Stimulated activated CD8-positive, alpha-beta memory T cell treated with anti-CD3 and anti-CD28 coated beads, Interleukin-7, amount 100 ng/mL, for 24 hours (primary cell): Measurements from ENCODE around the gene RBMS1.

Experiments used
- DNase-seq: peaks from one replicate; pipeline ENCODE4 v3.0.0-alpha.2; 2020; ENCODE audit warnings: low read depth

Gene RBMS1

DNA sequence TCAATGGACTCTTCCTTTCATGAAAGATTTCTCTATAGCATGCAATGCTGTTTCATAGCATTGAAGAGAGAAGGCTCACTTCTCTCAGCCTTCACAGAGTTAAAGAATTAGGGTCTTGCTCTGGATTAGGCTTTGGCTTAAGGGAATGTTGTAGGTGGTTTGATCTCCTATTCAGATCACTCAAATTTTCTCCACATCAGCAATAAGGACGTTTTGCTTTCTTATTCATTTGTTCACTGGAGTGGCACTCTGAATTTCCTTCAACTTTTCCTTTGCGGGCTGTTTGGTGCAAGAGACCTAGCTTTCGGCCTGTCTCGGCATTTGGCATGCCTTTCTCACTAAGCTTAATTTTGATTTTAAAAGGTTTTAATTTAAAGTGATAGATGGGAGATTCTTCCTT is 131.6 kb downstream of the RBMS1 start:
- no peak for DNase-seq

DNA sequence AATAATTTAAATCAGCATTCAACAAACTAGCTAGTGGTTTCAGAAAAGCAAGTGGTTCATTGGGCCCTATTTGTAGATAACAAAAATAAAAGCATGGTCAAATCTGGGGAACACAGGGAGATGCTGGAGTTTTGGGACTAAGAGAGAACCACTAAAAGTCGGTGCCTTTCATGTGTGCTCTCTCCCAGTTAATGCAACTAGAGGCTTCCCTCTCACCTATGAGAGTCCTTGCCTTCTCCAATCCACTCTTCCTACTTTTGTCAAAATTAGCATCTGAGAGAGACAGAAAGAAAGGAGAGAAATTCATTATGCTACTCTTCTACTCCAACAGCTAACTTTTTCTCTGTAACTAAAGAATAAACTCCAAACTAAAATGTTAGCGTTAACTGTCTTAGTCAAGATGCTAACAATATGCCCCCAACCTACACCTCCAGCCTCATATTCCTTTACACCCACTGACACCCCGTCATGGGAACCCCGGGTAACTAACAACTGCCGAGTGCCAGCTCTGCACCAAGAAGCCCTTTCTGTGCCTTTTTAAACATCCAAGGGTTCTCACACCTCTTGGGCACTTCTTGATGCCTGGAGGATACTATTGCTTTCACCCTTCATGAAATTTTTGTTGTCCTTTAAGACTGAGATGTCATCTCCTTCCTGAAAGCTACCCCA is 133.4 kb downstream of the RBMS1 start:
- no peak for DNase-seq

DNA sequence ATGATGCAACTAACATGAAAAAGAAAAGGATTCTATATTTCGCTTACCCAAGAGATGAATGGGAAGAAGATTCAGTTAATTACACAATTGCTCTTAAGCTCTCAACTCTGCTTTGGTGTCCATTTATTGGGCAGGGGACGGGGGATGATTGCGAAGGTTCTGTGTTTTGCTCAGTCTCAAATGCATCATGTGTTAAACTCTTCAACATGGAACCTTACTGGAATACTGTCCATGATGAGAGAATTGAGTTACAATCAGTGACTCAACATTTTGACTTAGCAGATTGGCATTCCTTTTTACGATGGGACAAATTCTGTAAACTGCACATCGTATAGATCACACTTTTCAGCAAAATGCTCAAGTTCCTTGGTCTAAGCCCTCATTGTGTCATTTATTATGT is 135.6 kb downstream of the RBMS1 start:
- no peak for DNase-seq

DNA sequence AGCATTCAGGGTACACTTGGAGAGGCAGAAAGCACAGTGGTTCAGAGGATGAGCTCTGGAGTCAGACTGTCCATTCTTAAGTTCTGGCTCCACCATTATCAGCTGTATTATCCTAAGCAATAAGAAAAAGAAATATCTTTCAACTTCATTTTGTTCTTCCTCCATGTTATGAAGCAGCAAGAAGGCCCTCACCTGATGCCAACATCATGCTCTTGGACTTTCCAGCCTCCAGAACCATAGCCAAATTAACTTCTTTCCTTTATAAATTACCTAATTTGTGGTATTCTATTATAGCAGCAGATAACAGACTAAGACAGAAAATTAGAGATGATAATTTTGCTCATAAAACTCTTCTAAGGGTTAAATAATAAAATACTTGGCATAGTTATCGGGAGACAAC is 137.1 kb downstream of the RBMS1 start:
- DNase-seq, result no peak

DNA sequence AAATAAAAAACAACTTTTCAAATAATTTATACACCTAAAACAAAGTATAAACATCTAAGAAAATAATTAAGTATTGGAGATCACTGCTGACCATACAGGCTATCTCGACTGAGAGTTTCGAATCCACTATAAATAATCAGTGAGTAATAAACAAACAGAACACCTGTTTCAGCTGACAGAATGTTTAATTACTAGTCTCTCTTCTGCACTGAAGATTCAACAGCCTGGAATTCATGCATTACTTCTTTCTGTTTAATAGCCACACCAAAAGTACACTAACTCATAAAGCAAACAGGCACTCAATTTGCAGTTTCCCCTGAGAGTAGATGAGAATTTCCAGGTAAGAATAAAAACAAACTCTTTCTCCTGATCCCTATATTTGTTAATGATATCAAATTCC is 138.5 kb downstream of the RBMS1 start:
- DNase-seq, result no peak

DNA sequence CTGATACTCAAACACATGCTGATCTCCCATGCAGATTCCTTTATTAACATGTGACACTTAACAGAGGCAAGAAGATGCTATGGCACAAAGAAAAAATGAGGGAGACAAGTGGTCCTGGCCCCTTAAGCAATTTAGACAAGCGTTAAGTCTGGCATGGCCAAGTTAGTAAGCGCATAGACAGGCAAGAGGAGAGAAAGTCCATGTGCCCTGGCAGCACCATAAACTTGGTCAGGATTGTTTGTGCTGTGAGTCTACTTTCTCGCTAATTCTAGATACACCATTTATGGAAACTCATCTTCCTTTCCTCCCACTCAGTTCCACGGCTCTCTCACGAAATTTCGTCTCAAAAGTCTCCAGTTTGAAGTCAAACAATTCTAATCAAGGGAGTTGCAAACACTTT is 138.9 kb downstream of the RBMS1 start:
- no peak for DNase-seq

DNA sequence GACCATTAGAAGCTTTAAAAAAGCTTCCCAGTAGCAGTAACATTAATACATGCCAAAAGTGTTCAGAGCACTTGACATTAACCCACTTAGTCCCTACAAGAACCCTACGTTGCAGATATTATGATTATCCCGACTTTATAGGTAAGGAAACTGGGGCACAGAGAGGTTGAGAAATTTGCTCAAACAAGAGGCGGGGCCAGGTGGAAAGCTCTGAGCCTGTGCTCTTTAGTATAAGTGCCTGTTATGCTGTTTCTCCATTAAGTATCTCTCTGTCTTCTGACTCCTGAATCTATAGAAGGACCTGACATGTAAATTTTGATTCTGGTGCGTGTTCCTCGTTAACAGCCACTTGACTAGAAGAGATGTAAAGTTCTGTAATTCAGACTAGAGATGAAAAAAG is 139.8 kb downstream of the RBMS1 start:
- DNase-seq, result no peak

DNA sequence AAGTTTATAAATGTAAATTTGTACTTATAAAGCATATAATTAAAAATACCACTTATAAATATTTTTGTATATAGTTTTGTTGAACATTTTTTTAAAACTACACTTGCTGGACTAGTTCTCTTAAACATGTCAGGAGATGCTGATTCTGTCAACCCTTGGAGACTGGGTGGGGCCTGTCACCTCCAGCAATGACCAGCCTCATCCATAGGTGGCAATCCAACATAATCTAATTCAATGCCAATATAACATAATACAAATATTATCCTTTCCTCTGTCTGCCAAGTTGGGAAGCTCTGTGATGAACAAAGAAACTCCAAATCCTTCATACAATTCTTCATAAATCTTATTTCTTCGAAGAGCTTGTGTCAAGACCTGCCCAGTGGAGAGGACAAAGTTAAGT is 140.4 kb downstream of the RBMS1 start:
- DNase-seq, result no peak

DNA sequence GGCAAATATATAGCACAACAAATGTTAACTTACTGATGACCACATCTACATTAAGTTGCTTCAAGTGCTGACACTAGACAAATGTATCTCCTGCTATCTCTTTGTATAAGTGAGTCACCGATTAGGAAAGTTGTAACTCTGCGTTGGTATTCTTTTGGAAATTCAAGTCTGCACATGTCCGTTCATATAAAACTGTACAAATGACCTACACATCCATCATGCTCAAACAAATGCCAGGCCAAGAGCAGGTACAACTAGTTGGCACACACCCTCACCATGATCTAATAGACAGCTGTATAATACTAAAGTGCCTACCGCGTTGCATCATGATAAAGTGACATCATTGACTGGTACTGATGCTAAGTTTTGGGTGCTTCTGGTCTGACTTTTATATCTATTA is 141.1 kb downstream of the RBMS1 start:
- no peak for DNase-seq

DNA sequence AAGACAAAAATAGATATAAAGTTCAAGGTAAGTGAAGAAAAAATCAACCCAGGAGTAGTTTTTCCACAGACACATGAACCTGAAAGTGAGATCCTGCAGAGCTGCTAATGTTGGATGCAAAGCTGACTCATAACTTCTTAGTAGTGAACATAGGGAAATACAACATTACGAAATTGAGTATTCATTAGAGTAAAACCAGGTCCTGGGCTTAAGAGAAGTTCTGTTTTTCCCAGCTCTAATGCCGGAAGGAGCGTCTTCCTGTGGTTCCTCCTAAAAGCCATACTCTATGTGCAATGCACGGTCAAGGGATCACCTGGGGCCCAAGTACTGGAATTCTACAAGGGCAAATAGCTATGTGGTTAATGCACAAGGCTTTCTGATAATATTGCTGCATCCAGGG is 141.7 kb downstream of the RBMS1 start:
- DNase-seq, result no peak

DNA sequence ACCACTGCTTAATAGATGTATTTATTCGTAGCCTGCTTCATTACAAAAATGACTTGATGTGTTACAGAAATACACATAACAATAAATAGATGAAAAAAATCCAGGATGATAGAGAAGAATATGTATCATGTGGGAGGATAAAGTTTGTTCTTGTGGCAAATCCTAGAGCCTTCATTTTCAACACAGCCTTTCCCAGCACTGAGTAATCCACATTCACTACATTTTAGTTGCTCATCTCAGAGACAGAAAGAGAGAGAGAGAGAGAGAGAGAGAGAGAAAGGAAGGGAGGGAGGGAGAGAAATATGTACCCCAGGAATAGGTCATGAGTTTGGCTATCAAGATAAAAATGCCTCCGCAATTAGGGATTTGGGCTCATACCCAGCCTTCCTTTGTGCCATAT is 144.3 kb downstream of the RBMS1 start:
- no peak for DNase-seq

DNA sequence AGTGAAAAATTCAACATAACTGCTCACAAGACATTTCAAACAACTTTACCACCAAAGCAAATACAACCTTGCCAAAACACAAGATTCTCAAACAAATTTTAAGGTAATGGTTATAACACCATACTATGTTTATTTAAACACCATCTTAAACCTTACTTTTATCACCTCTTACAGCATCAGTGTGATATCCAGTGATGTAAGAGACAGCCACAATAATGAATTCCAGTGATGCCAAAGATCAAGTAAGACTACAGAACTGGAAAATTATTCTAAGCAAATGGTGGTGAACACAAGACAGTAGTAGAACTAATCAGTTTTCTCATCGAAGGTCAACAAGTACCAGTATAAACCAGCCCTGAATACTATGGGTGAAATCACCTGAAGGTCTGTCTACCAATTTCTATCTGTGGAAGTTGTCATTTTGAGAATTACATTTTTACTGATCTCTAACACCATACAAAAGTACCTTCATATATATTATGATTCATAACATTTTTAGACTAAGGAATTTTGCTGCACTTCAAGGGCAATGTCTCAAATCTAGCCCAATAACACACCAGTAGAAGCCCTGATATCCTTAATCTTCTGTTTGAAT is 146.2 kb downstream of the RBMS1 start:
- no peak for DNase-seq

DNA sequence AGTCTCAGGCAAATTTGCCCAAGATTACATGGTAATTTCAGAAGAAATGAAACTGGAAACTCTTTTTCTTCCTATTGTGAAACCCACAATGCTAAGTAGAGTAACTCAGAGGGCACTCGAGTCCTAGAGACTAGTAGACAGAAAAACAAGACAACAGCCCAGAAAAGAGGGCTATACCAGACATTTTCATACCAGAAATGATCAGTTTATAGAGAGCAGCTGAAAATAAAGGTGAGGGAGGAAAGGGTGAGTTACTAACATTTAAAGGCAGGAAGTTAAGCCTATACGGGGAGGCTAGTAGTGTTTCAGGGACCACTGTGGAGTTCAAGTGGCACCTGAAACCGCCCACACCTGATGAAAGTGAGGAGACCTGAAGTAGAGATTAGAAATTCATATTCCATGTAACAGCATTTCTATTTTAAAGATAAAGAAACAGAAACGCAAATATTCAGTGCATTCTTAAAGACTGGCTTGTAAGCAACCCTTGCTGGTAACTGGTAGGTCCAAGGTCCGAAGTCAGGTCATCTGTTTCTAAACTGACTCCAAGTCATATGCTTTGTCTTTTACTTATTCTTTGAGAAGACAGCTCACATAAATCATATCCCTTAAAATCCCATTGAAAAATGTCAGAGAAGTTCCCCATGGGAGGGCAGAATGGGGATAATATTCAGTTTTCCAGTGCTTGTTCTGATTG is 148.4 kb downstream of the RBMS1 start:
- no peak for DNase-seq

DNA sequence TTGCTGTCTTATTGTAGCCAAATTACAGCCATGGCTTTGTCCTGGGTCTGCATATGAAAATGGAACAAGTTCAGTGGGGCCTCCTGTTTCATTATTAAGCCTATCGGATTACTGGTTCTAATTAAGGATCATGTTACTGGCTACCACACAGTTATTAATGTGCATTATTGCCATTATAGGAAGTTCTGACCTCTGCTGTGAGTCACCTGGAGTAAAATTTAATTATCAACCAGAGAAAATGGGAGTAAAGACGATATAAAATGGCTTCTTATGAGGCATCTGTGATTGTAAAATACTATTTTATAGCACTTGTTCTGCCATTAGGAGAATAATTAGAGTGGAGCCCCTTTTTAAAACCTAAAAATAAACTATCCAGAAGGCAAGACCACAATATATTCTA is 150.2 kb downstream of the RBMS1 start:
- DNase-seq, result no peak

DNA sequence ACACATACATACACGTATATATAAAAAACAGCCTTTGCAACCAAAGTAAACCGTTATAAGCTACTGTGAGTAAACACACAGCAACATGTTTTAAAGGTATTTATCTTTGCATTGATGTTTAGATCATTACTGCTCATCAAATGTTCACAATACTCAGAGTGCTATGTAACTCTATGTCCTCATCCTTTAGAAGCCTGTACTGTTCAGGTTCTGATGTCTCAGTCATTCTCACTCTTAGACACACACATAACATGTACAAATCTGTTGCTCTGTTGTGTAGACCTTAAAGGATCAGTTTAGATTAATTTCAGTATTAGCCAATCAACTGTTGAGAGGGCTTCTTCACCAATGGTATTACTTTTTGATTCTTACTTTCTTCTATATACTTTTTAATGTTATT is 153.9 kb downstream of the RBMS1 start:
- no peak for DNase-seq

DNA sequence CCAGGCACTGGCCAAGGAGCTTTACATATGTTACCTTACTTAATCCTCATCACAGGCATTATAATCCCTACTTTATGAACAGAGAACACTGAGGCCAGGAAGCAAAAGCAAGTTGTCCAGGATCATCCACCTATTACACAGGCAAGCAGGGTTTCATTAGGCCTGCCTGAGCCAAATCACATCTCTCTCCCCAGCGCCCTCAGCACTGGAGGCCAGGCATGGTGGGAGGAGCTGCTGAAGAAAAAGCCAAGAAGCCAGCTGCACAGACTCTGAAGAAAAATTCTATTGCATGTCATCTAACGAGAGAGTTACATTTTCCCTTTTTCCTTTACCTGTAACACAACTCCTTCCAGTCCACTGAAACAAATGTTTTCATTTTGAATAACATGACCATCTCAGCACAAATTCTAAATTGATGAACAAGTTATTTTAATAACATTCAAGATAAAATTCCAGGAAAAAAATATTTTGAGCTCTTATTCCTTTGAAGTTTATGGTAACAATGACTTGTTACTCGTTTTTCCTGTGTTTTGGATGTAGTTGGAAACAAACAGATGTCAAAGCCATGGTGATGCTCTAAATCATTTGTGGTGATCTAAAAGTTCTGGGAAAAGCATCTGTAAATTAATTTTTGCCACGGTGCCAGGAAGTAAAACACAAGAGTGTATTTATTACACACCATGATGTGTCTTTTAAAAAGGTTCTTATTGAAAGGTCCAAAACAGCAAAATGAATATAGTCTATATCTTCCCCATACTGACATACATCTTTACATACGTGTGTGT is 154.5 kb downstream of the RBMS1 start:
- no peak for DNase-seq

DNA sequence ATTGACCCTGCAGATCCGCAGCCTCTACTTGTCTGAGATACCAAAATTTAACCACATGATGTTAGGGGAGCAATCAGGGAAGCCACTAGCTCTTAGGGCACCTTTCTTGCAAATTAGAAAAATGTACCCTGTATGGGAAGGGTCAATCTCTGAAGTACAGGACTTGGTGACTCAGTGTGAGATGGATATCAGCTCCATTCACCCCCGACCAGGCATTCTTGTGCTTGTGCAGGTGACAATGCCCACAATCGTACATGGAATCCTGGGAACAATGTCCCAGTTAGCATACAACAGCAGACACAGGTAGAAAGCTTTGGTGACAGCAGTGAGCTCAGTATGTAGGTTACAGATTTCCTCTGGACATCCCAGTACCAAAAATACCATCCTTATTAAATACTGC is 155.9 kb downstream of the RBMS1 start:
- DNase-seq, result no peak

DNA sequence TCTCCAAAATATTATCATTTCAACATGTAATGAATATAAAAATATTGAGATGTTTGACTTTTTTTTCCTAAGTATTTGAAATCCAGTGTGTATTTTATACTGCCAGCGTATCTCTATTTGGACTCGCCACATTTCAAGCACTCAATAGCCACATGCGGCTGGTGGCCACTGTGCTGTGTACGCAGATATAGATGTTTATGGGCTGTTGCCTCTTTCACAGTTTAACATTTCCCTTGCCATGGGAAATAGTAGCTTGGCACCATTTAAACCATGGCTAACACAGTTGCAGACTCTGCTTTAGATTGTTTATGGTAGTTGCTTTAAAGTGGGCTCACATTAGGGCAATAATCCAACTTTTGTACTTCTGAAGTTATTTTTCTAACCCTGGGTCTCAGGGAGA is 157.0 kb downstream of the RBMS1 start:
- no peak for DNase-seq

DNA sequence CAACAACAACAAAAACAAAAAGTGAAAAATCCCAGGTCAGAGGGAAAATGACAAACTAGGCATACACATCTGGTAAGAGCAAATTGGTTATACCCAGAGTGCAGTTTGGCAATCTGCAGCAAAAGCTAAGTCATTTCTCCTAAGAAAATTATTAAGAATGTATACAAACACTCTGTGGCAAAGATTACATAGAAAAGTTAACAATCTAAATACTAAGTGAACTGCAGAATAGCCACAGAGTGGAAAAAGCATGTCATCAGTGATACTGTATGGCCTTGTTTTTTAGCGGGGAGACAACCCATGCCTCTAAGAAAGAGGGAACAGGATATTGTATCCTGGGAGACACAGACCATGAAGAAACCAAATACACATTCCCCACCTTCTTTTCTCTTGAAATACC is 157.5 kb downstream of the RBMS1 start:
- DNase-seq, result no peak

DNA sequence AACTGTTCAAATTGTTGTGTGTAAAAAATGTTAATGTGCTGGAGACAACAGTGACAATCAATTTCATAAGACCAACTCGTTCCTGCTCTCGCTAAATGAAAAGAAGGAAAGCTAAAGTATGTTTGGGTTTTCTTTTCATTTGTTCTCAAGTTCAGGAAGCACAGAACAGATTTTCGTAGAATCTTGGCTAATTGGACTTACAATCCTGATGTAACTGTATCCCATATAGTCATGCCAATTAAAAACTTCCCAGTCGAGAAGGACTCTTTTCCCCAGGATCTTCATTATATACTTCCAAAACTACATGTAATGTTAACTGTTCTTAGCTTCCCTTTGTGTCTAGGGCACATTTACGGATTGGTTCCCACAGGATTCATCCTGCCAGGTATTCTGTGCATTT is 158.2 kb downstream of the RBMS1 start:
- no peak for DNase-seq

DNA sequence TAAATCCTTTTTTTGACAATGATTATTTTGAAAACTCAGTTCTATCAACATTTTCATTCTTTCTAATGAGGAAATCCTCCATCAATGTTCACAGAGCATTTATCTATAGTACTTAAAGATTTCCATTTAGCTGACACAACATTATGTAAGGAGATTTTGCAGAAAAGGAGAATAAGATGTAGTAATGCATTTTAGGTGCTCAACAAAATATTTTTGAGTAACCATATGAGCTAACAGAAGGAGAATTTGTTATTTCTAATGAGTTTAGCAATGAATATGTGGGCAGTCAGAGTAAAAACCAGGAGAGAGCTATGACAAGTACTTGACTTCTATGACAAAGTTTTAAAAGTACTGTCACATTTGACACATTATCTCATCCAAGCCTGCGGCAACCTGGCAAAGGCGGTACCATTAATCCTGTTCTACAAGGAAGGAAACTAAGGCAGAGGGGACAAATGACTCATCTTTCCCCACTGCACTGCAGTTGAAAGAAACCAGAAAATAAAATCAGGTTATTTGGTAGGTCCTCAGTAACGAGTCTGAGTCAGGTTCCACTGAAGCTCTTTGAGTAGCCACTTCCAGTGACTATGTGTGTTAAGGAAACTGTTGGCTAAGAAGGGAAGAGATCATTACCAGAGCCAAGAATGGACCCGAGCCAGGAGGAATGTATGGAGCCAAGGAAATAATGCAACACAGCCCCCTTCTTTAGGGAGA is 159.4 kb downstream of the RBMS1 start:
- DNase-seq, result no peak

DNA sequence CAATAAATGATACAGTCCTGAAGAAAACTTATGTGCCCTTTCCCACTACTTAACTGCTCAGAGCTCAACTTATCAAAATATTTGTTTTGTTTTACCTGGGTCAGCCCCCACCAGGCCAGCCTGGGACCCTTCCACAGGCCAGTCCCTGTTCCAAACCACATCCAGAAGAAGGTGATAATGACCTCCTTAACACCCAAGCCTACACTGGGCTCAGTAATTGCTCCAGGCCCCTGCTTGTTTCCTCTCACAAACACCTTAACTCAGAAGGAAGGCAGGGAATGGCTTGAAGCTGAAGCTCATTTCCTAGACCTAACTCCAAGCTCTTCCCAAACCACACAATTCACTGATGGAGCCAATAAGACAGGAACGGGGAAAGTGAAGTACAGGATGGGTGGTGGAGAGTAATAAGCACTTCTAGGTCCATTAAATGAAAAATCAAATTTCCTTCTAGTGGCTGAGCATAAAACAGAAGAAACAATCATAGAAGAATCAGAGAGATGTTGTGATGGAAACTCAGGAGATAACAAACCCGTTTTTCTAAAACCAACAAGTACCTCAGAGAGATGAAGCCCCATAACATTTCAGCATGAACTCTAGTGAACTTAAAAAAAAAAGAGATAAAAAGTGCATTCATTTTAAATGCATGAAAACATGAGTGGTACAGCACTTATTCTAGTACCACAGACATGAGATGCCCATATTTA is 160.1 kb downstream of the RBMS1 start:
- DNase-seq, result no peak
